A549 (cell line): ENCODE measurements around the gene FRG2B.

Source experiments
- CBX8 ChIP-seq: fragments of 200-600 bp; sonication (generic); IDR thresholded peaks from 2 replicates; pipeline ENCODE4 v1.6.1; 2016
- EP300 ChIP-seq, 2 experiments: fragments of >200 bp; sonication (Bioruptor Twin); formaldehyde crosslinking; IDR thresholded peaks; 2 replicates in 1 of 2; 3 replicates in 1 of 2; pipeline ENCODE4 v1.6.1; 2016 to 2017
- KDM1A ChIP-seq: fragments of 200-600 bp; sonication (generic); IDR thresholded peaks from 2 replicates; pipeline ENCODE4 v1.6.1; 2016; ENCODE audit warnings: low read depth, mild to moderate bottlenecking
- NPAS2 ChIP-seq: fragments of 250-450 bp; sonication (Bioruptor Pico); IDR thresholded peaks from 2 replicates; pipeline ENCODE4 v1.8.0; 2022; ENCODE audit warnings: mild to moderate bottlenecking, moderate library complexity, borderline replicate concordance
- TF ChIP-seq, protein P1 (sequence below): fragments of >200 bp; sonication (Bioruptor Twin); formaldehyde crosslinking; IDR thresholded peaks from 3 replicates; pipeline ENCODE4 v1.5.1; 2016

DNA sequence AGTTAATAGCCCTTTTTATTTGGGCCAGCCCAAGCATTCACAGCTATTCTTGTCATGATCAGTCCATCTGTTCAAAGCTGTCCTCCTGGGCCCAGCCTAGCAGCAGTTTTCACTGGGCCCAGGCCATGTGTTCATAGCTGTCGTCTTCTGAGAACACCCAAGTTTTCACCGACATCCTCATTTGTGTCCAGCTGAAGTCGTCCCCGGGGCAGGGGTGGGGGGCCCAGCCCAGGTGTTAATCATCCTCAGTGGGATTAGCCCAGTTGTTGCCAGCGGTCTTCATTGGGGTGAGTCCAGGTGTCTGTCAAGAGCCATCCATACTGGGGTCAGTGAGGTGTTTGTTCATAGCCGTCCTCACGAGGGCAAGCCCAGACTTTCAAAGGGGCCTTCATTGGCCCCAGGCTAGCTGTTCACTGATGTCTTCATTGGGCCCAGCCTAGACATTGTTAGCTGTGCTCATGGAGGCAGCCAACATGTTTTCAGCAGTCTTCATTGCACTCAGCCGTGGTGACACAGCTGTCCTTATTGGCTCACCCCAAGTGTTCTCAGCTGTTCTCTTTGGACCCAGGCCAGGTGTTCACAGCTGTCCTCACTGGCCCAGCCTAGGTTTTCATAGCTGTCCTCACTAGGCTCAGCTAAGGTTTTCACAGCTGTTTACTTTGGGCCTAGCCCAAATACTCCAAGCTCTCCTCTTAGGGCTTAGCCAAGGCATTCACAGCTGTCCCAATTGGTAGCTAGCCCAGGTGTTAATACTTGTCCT is 10.0 kb downstream of the FRG2B start:
- TF ChIP-seq CBX8 (no peak), NPAS2 (CRISPR knock-in tag) (no peak), KDM1A (no peak), EP300 (IDR thresholded peaks at IDR 0.05) (no peak)
- TF ChIP-seq, protein P1, sequence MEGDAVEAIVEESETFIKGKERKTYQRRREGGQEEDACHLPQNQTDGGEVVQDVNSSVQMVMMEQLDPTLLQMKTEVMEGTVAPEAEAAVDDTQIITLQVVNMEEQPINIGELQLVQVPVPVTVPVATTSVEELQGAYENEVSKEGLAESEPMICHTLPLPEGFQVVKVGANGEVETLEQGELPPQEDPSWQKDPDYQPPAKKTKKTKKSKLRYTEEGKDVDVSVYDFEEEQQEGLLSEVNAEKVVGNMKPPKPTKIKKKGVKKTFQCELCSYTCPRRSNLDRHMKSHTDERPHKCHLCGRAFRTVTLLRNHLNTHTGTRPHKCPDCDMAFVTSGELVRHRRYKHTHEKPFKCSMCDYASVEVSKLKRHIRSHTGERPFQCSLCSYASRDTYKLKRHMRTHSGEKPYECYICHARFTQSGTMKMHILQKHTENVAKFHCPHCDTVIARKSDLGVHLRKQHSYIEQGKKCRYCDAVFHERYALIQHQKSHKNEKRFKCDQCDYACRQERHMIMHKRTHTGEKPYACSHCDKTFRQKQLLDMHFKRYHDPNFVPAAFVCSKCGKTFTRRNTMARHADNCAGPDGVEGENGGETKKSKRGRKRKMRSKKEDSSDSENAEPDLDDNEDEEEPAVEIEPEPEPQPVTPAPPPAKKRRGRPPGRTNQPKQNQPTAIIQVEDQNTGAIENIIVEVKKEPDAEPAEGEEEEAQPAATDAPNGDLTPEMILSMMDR = no peak
